PC-3 (cell line): ENCODE measurements around the gene COL4A1. TPM values are rescaled to one million over a fixed set of nuclear protein-coding genes. Genes with fewer than 3 reads are reported as not detected.

ENCODE experiments used
- ATAC-seq: fragments of 200-7000 bp; cut with Tn5 transposase; 2 replicates; pipeline ENCODE4 v1.9.1; 2020; ENCODE audit warnings: mild to moderate bottlenecking, moderate library complexity
- BruUV-seq: library from RNA; stranded (reverse); fragments of 400-500 nt; replicated peaks from 2 replicates; lab custom pipeline; 2021; lab: Mats Ljungman, UMichigan
- CTCF ChIA-PET: fragments of 300-600 bp; sonication (Branson Sonifier 250); formaldehyde crosslinking; loops from one replicate; lab custom pipeline; 2022; ENCODE audit warnings: antibody characterized with exemption; lab: Charles Lee
- POLR2A ChIA-PET: fragments of 300-600 bp; sonication (Branson Sonifier 250); formaldehyde crosslinking; loops from one replicate; lab custom pipeline; 2022; ENCODE audit warnings: antibody characterized with exemption; ENCODE audit not compliant: unreplicated experiment; lab: Charles Lee
- DNase-seq: peaks from one replicate; pipeline ENCODE4 v3.0.0-alpha.2; 2015
- H2AFZ ChIP-seq: fragments of 300-600 bp; sonication (generic); 2 replicates; pipeline ENCODE4 v1.6.0; 2016; ENCODE audit warnings: antibody characterized with exemption, low read length
- H3F3A ChIP-seq: fragments of 300-600 bp; sonication (generic); one replicate; pipeline ENCODE4 v1.6.0; 2017; ENCODE audit warnings: antibody characterized with exemption, low read length, control low read depth, mild to moderate bottlenecking; ENCODE audit not compliant: unreplicated experiment
- H3K27ac ChIP-seq: fragments of 300-600 bp; sonication (generic); 2 replicates; pipeline ENCODE4 v1.5.1; 2016; ENCODE audit warnings: mild to moderate bottlenecking, low read length
- H3K27me3 ChIP-seq: fragments of 300-600 bp; sonication (generic); 2 replicates; pipeline ENCODE4 v1.6.1; 2016; ENCODE audit warnings: low read length, mixed read lengths
- H3K36me3 ChIP-seq: fragments of 300-600 bp; sonication (generic); 2 replicates; pipeline ENCODE4 v1.6.1; 2016; ENCODE audit warnings: low read depth, mixed run types, low read length, mixed read lengths
- H3K4me1 ChIP-seq: fragments of 300-600 bp; sonication (generic); 2 replicates; pipeline ENCODE4 v1.5.1; 2016; ENCODE audit warnings: low read length; ENCODE audit not compliant: insufficient read depth
- H3K4me2 ChIP-seq: fragments of 300-600 bp; sonication (generic); 2 replicates; pipeline ENCODE4 v1.6.0; 2016; ENCODE audit warnings: low read length
- H3K4me3 ChIP-seq: fragments of 300-600 bp; sonication (generic); 2 replicates; pipeline ENCODE4 v1.5.1; 2016; ENCODE audit warnings: mild to moderate bottlenecking, low read length, mixed read lengths
- H3K79me2 ChIP-seq: fragments of 300-600 bp; sonication (generic); 2 replicates; pipeline ENCODE4 v1.6.1; 2017; ENCODE audit warnings: low read length, mixed read lengths
- H3K9ac ChIP-seq: fragments of 300-600 bp; sonication (generic); 2 replicates; pipeline ENCODE4 v1.6.0; 2016; ENCODE audit warnings: mild to moderate bottlenecking, low read length
- H3K9me2 ChIP-seq: fragments of 300-600 bp; sonication (generic); replicated peaks from 2 replicates; pipeline ENCODE4 v1.6.1; 2016; ENCODE audit warnings: mixed run types, low read length, mixed read lengths
- H3K9me3 ChIP-seq: fragments of 300-600 bp; sonication (generic); 2 replicates; pipeline ENCODE4 v1.6.1; 2016; ENCODE audit warnings: low read length, mixed read lengths
- H4K20me1 ChIP-seq: fragments of 300-600 bp; sonication (generic); 2 replicates; pipeline ENCODE4 v1.6.1; 2016; ENCODE audit warnings: low read length, mixed read lengths
- CTCF ChIP-seq: fragments of 300-600 bp; sonication (generic); conservative IDR thresholded peaks from 2 replicates; pipeline ENCODE4 v1.5.1; 2017; ENCODE audit warnings: antibody characterized with exemption, low read depth, mild to moderate bottlenecking, low read length
- EZH2 ChIP-seq: fragments of 300-600 bp; sonication (generic); IDR thresholded peaks from one replicate; pipeline ENCODE4 v1.6.1; 2017; ENCODE audit warnings: antibody characterized with exemption, mild to moderate bottlenecking, low read length; ENCODE audit not compliant: unreplicated experiment
- EZH2phosphoT487 ChIP-seq: fragments of 300-600 bp; sonication (generic); IDR thresholded peaks from 2 replicates; pipeline ENCODE4 v1.6.1; 2018; ENCODE audit warnings: mild to moderate bottlenecking, antibody characterized with exemption, low read length, borderline replicate concordance
- intact Hi-C: fragments of 100-400 bp; cut with micrococcal nuclease; formaldehyde crosslinking; loops from 2 replicates; pipeline ENCODE4 v1.9.0; 2023
- total RNA-seq: library from RNA; depleted of rRNA; stranded (reverse); fragments of >200 nt; gene quantifications from 2 replicates; pipeline ENCODE4 v1.2.3, GENCODE V29; 2014

COL4A1 gene
- total RNA-seq, 1 experiment from 2014 or later: 48.7 TPM

GRCh38 chr13:110155072-110155471 is 151.9 kb downstream of the COL4A1 start:
- ChIA-PET POLR2A (no interaction called here), CTCF (no interaction called here)
- Histone ChIP-seq H3K9ac (no peak overlapping the region), H3F3A (no peaks in the 10 kb centered on the region), H3K27me3 (no peaks in the 10 kb centered on the region), H3K36me3 (no peaks in the 10 kb centered on the region), H3K4me2 (no peak overlapping the region), H3K79me2 (no peaks in the 10 kb centered on the region), H3K4me1 (peaks cover 8% of the 10 kb centered on the region), H3K9me3 (no peaks in the 10 kb centered on the region), H3K27ac (no peak overlapping the region), H3K4me3 (no peak overlapping the region), H2AFZ (no peak overlapping the region), H4K20me1 (no peaks in the 10 kb centered on the region), H3K9me2 (no peaks in the 10 kb centered on the region)
- ATAC-seq (no peak), DNase-seq (no peak)
- intact Hi-C loops: no loop called here
- BruUV-seq: no TSS peak
- no peak for TF ChIP-seq EZH2phosphoT487
- TF ChIP-seq CTCF: no peak
- TF ChIP-seq EZH2: no peak

- no peak overlapping the region for H2AFZ ChIP-seq
- H3K27ac ChIP-seq: no peak overlapping the region
- H3K36me3 ChIP-seq: no peaks in the 10 kb centered on the region
- CTCF ChIA-PET: no interaction called here
- no peak for ATAC-seq
- no peaks in the 10 kb centered on the region for H4K20me1 ChIP-seq
- H3K4me3 ChIP-seq: no peak overlapping the region
- no peaks in the 10 kb centered on the region for H3K79me2 ChIP-seq
- H3F3A ChIP-seq: no peaks in the 10 kb centered on the region
- no peak overlapping the region for H3K9ac ChIP-seq
- no peaks in the 10 kb centered on the region for H3K27me3 ChIP-seq
- H3K9me3 ChIP-seq: no peaks in the 10 kb centered on the region
- no peak overlapping the region for H3K4me2 ChIP-seq
- no TSS peak for BruUV-seq
- DNase-seq: no peak
- H3K9me2 ChIP-seq: no peaks in the 10 kb centered on the region
- peaks cover 8% of the 10 kb centered on the region for H3K4me1 ChIP-seq
- intact Hi-C loops: no loop called here
- TF ChIP-seq EZH2phosphoT487: no peak
- TF ChIP-seq EZH2: no peak
- POLR2A ChIA-PET: no interaction called here
Measured at GRCh38 chr13:110154410-110154933, 152.5 kb downstream of the COL4A1 start.

GRCh38 chr13:110152351-110152750 is 154.6 kb downstream of the COL4A1 start:
- no peak overlapping the region for H3K4me3 ChIP-seq
- DNase-seq: no peak
- H3K27ac ChIP-seq: no peak overlapping the region
- H3K9me3 ChIP-seq: no peaks in the 10 kb centered on the region
- TF ChIP-seq EZH2 (no peak), EZH2phosphoT487 (no peak), CTCF (no peak)
- H4K20me1 ChIP-seq: no peaks in the 10 kb centered on the region
- ChIA-PET POLR2A (no interaction called here), CTCF (no interaction called here)
- no peak overlapping the region for H3K4me2 ChIP-seq
- H3K4me1 ChIP-seq: no peaks in the 10 kb centered on the region; the same call in 1 of the 2 replicates
- H3K9ac ChIP-seq: no peak overlapping the region
- H3K36me3 ChIP-seq: no peaks in the 10 kb centered on the region
- no peak for ATAC-seq
- no peaks in the 10 kb centered on the region for H3K27me3 ChIP-seq
- no peaks in the 10 kb centered on the region for H3K79me2 ChIP-seq
- BruUV-seq: no TSS peak
- no peaks in the 10 kb centered on the region for H3K9me2 ChIP-seq
- intact Hi-C loops: no loop called here
- H2AFZ ChIP-seq: no peak overlapping the region
- H3F3A ChIP-seq: no peaks in the 10 kb centered on the region
